Parathyroid adenoma (tissue), 2 donors: ENCODE measurements around the gene TTC27.

ENCODE experiments used
- H2AFZ ChIP-seq: fragments of 300-600 bp; sonication (generic); one replicate; pipeline ENCODE4 v1.7.0; 2017; ENCODE audit warnings: antibody characterized with exemption, mild to moderate bottlenecking
- H3K27ac ChIP-seq: fragments of 300-600 bp; sonication (generic); one replicate; pipeline ENCODE4 v1.7.0; 2017
- H3K27me3 ChIP-seq: fragments of 300-600 bp; sonication (generic); one replicate; pipeline ENCODE4 v1.7.0; 2017; ENCODE audit warnings: low read length; ENCODE audit not compliant: control insufficient read depth, insufficient read depth
- H3K36me3 ChIP-seq: fragments of 300-600 bp; sonication (generic); one replicate; pipeline ENCODE4 v1.7.0; 2017; ENCODE audit warnings: low read length; ENCODE audit not compliant: control insufficient read depth, insufficient read depth
- H3K4me1 ChIP-seq: fragments of 300-600 bp; sonication (generic); one replicate; pipeline ENCODE4 v1.7.0; 2017; ENCODE audit warnings: control low read depth
- H3K4me2 ChIP-seq: fragments of 300-600 bp; sonication (generic); one replicate; pipeline ENCODE4 v1.7.0; 2017; ENCODE audit warnings: low read length
- H3K4me3 ChIP-seq: fragments of 300-600 bp; sonication (generic); one replicate; pipeline ENCODE4 v1.7.0; 2017; ENCODE audit warnings: low read depth, low read length
- H3K79me2 ChIP-seq: fragments of 300-600 bp; sonication (generic); one replicate; pipeline ENCODE4 v1.7.0; 2017; ENCODE audit warnings: control low read depth
- H3K9ac ChIP-seq: fragments of 300-600 bp; sonication (generic); one replicate; pipeline ENCODE4 v1.7.0; 2017; ENCODE audit warnings: mild to moderate bottlenecking
- H3K9me3 ChIP-seq: fragments of 300-600 bp; sonication (generic); one replicate; pipeline ENCODE4 v1.7.0; 2017; ENCODE audit warnings: low read length; ENCODE audit not compliant: control insufficient read depth
- CTCF ChIP-seq: fragments of 300-600 bp; sonication (generic); IDR thresholded peaks from one replicate; pipeline ENCODE4 v1.7.0; 2017; ENCODE audit warnings: antibody characterized with exemption, mild to moderate bottlenecking
- donor health status: primary hyperparathyroidism.

The TTC27 gene

GRCh38 chr2:32611771-32612170 lies 16.1 kb upstream of the TTC27 start:
- TF ChIP-seq CTCF: no peak
- no peaks in the 10 kb centered on the region for H3K36me3 ChIP-seq

GRCh38 chr2:32614084-32614483 lies 13.8 kb upstream of the TTC27 start:
- Histone ChIP-seq H3K27me3 (no peaks in the 10 kb centered on the region), H3K79me2 (no peaks in the 10 kb centered on the region), H2AFZ (no peak overlapping the region), H3K4me3 (no peak overlapping the region), H3K4me2 (no peak overlapping the region), H3K9ac (no peak overlapping the region), H3K9me3 (no peaks in the 10 kb centered on the region), H3K4me1 (no peaks in the 10 kb centered on the region), H3K36me3 (no peaks in the 10 kb centered on the region), H3K27ac (no peak overlapping the region)
- no peak for TF ChIP-seq CTCF

More at GRCh38 chr2:32611771-32612170, 16.1 kb upstream of the TTC27 start:
- Histone ChIP-seq H3K4me1 (no peaks in the 10 kb centered on the region), H3K27ac (no peak overlapping the region), H3K27me3 (no peaks in the 10 kb centered on the region), H2AFZ (no peak overlapping the region), H3K4me3 (no peak overlapping the region), H3K79me2 (no peaks in the 10 kb centered on the region), H3K4me2 (no peak overlapping the region), H3K9me3 (no peaks in the 10 kb centered on the region), H3K9ac (no peak overlapping the region)

- Histone ChIP-seq H2AFZ (no peak overlapping the region), H3K27me3 (no peaks in the 10 kb centered on the region), H3K36me3 (no peaks in the 10 kb centered on the region)
Measured at GRCh38 chr2:32617599-32618189, 10.2 kb upstream of the TTC27 start.

GRCh38 chr2:32622570-32623310 lies 5.1 kb upstream of the TTC27 start:
- no peak for TF ChIP-seq CTCF
- no peaks in the 10 kb centered on the region for H3K79me2 ChIP-seq
- no peak overlapping the region for H3K9ac ChIP-seq
- H3K27ac ChIP-seq: no peak overlapping the region
- H3K36me3 ChIP-seq: no peaks in the 10 kb centered on the region
- H3K9me3 ChIP-seq: no peaks in the 10 kb centered on the region
- H3K4me1 ChIP-seq: no peaks in the 10 kb centered on the region
- no peak overlapping the region for H2AFZ ChIP-seq
- no peak overlapping the region for H3K4me2 ChIP-seq
- no peaks in the 10 kb centered on the region for H3K27me3 ChIP-seq
- H3K4me3 ChIP-seq: no peak overlapping the region

More at GRCh38 chr2:32617599-32618189, 10.2 kb upstream of the TTC27 start:
- H3K4me3 ChIP-seq: no peak overlapping the region
- H3K4me1 ChIP-seq: no peaks in the 10 kb centered on the region
- TF ChIP-seq CTCF: no peak
- H3K4me2 ChIP-seq: no peak overlapping the region
- H3K9ac ChIP-seq: no peak overlapping the region
- H3K79me2 ChIP-seq: no peaks in the 10 kb centered on the region
- H3K27ac ChIP-seq: no peak overlapping the region
- no peaks in the 10 kb centered on the region for H3K9me3 ChIP-seq
